SU-DHL-6 (cell line): ENCODE data around the gene ZMAT3.

ENCODE experiments used
- H2AFZ ChIP-seq: fragments of 200-600 bp; sonication (generic); 2 replicates; pipeline ENCODE4 v1.6.1; 2014; ENCODE audit warnings: low read depth, mild to moderate bottlenecking, moderate library complexity, mixed read lengths, antibody characterized with exemption, low read length; ENCODE audit not compliant: severe bottlenecking
- H3F3A ChIP-seq: fragments of 200-600 bp; shearing (Covaris generic); 2 replicates; pipeline ENCODE4 v1.6.0; 2016; ENCODE audit warnings: antibody characterized with exemption, mild to moderate bottlenecking; ENCODE audit not compliant: insufficient read depth
- H3K27ac ChIP-seq: fragments of 200-600 bp; sonication (generic); 2 replicates; pipeline ENCODE4 v1.5.1; 2016; ENCODE audit warnings: low read depth, mild to moderate bottlenecking, low read length, moderate library complexity, mixed read lengths
- H3K27me3 ChIP-seq: fragments of 200-600 bp; sonication (generic), shearing (Covaris generic); 2 replicates; pipeline ENCODE4 v1.6.0; 2014; ENCODE audit warnings: mild to moderate bottlenecking, low read length
- H3K36me3 ChIP-seq: fragments of 200-600 bp; sonication (generic); 2 replicates; pipeline ENCODE4 v1.6.1; 2014; ENCODE audit warnings: mild to moderate bottlenecking, low read length, mixed read lengths
- H3K4me2 ChIP-seq: fragments of 300-600, 200-600 bp; shearing (Covaris generic), sonication (generic); 2 replicates; pipeline ENCODE4 v1.6.0; 2014; ENCODE audit warnings: low read length, low read depth, mild to moderate bottlenecking; ENCODE audit not compliant: poor library complexity, severe bottlenecking
- H3K4me3 ChIP-seq: fragments of 200-600 bp; sonication (generic); 2 replicates; pipeline ENCODE4 v1.5.1; 2014; ENCODE audit warnings: antibody characterized with exemption, low read length, mild to moderate bottlenecking, mixed read lengths; ENCODE audit not compliant: insufficient read depth, poor library complexity, severe bottlenecking
- H3K79me2 ChIP-seq: fragments of 200-600 bp; sonication (generic); 2 replicates; pipeline ENCODE4 v1.6.1; 2014; ENCODE audit warnings: mild to moderate bottlenecking, low read length, moderate library complexity; ENCODE audit not compliant: insufficient read depth
- H3K9ac ChIP-seq: fragments of 200-600 bp; sonication (generic); 2 replicates; pipeline ENCODE4 v1.7.0; 2014; ENCODE audit warnings: mild to moderate bottlenecking, low read length
- H3K9me2 ChIP-seq: fragments of 200-600 bp; sonication (generic); replicated peaks from 2 replicates; pipeline ENCODE4 v1.6.1; 2014; ENCODE audit warnings: low read length; ENCODE audit not compliant: insufficient read depth
- H3K9me3 ChIP-seq: fragments of 200-600 bp; sonication (generic); 2 replicates; pipeline ENCODE4 v1.6.1; 2014; ENCODE audit warnings: low read length, mixed read lengths; ENCODE audit not compliant: insufficient read depth
- H4K20me1 ChIP-seq: fragments of 200-600 bp; sonication (generic); 2 replicates; pipeline ENCODE4 v1.6.1; 2014; ENCODE audit warnings: low read depth, mild to moderate bottlenecking, antibody characterized with exemption, low read length, moderate library complexity, mixed read lengths
- EZH2phosphoT487 ChIP-seq: fragments of 200-600 bp; sonication (generic), shearing (Covaris generic); conservative IDR thresholded peaks from 2 replicates; pipeline ENCODE4 v1.6.1; 2018; ENCODE audit warnings: mild to moderate bottlenecking, antibody characterized with exemption, low read length, moderate library complexity, mixed read lengths
- TF ChIP-seq, protein P1 (sequence below): fragments of 200-600 bp; sonication (generic); IDR thresholded peaks from one replicate; pipeline ENCODE4 v1.5.1; 2017; ENCODE audit warnings: antibody characterized with exemption, mild to moderate bottlenecking, low read length, moderate library complexity; ENCODE audit not compliant: insufficient read depth, poor library complexity, severe bottlenecking

ZMAT3 gene

DNA sequence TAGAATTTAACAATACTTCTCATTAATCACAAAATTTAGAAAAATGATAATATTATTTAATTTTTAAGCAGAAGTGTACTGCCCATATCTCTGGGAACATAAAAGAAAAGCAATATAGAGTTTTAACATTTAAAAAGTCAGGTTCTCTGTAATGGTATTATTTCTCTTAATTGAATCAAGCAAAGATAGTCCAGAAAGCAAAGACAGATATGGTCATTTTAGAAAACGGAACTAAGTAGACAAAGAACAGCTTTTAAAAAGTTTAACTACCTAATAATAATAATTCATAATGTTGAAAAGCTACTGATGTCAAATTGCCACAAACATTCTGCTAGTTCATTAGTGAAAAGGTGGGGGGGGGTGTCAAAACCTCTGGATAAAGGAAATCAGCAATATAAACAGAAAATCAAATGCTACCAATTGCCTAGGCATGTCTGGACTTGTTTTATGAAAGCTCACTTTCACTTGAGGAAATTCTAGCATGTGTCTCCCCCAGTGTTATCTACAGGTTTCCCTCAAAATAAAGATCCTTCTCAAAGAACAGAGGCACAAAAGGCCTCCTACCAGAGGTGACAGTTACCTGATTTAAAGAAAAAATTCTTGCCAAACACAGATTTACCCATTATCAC lies 1.7 kb downstream of the ZMAT3 start:
- Histone ChIP-seq H3K27me3 (no peaks in the 10 kb centered on the region), H3K9ac (peak overlapping the region; percentile 77), H3K27ac (peak overlapping the region; percentile 52), H2AFZ (no peak overlapping the region), H4K20me1 (no peaks in the 10 kb centered on the region), H3K36me3 (no peaks in the 10 kb centered on the region), H3K9me3 (no peaks in the 10 kb centered on the region), H3K4me2 (peak overlapping the region; percentile 88), H3K9me2 (no peaks in the 10 kb centered on the region), H3F3A (0 out of 2 replicates have a peak, but pooled peaks cover 12% of the 10 kb centered on the region), H3K79me2 (peaks cover 9% of the 10 kb centered on the region), H3K4me3 (peak overlapping the region; percentile 86)
- TF ChIP-seq, protein P1, sequence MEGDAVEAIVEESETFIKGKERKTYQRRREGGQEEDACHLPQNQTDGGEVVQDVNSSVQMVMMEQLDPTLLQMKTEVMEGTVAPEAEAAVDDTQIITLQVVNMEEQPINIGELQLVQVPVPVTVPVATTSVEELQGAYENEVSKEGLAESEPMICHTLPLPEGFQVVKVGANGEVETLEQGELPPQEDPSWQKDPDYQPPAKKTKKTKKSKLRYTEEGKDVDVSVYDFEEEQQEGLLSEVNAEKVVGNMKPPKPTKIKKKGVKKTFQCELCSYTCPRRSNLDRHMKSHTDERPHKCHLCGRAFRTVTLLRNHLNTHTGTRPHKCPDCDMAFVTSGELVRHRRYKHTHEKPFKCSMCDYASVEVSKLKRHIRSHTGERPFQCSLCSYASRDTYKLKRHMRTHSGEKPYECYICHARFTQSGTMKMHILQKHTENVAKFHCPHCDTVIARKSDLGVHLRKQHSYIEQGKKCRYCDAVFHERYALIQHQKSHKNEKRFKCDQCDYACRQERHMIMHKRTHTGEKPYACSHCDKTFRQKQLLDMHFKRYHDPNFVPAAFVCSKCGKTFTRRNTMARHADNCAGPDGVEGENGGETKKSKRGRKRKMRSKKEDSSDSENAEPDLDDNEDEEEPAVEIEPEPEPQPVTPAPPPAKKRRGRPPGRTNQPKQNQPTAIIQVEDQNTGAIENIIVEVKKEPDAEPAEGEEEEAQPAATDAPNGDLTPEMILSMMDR = no peak
- TF ChIP-seq EZH2phosphoT487 = no peak

DNA sequence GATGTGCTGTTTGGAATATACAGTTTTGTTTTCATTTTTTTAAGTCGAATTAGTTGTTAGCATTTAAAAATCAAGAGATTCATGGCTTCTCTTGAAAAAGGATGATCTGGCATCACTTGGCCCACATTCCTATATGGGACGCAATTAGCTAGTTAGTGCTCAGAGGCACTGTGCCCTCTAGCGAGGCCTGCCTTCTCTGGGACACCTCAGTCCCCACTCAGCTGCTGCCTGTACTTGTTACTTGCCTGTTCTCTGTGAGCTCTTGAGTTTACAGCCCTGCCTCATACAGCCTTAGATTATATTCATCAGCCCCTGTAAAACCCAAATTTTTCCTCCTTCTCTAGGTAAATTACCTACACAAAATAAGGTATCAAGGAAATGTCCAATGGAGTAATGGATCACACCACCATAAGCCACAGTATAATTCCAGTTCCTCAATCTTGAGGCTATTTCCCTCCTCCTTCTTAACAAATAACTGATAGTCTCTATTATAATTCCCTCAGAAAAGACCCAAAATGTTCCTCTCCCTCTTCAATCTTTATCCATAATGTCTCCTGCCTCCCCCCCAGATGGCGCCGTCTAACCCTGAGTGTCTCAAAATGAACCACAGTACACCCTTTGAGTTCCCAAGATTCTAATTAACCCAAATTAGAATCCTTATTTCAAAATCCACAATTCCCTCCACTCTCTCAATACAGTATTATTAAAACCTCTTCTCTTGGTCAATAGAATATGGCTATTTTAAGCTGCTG lies 2.7 kb downstream of the ZMAT3 start:
- H4K20me1 ChIP-seq = no peaks in the 10 kb centered on the region
- peak overlapping the region; percentile 52 for H3K27ac ChIP-seq
- H3K36me3 ChIP-seq = no peaks in the 10 kb centered on the region
- no peaks in the 10 kb centered on the region for H3K9me3 ChIP-seq
- H3K79me2 ChIP-seq = peaks cover 9% of the 10 kb centered on the region
- H3K4me3 ChIP-seq = no peak overlapping the region
- H3K9me2 ChIP-seq = no peaks in the 10 kb centered on the region
- no peak for TF ChIP-seq EZH2phosphoT487
- TF ChIP-seq, protein P1 = peak; percentile 40
- H2AFZ ChIP-seq = no peak overlapping the region
- H3K27me3 ChIP-seq = no peaks in the 10 kb centered on the region
- H3K4me2 ChIP-seq = peak overlapping the region; percentile 88
- peak overlapping the region; percentile 77; the same call in 1 of the 2 replicates for H3K9ac ChIP-seq
- 0 out of 2 replicates have a peak, but pooled peaks cover 12% of the 10 kb centered on the region for H3F3A ChIP-seq

DNA sequence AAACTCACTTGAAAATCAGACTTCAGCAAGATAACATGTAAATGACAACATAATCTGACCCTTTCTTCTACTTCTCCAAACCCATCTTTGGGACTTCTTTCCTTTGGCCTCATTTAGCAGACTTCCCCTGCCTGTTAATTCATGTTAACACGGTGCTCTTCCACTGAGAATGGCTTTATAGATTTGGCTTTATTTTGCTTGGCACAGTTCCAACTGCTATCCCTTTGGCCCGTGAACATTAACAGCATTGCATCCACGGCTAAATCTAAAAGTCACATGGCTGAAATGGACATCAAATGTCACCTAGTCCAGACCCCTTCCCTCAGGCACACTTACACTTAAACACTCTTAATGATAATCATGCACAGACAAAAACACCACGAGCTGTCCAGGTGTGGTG lies 3.8 kb downstream of the ZMAT3 start:
- Histone ChIP-seq H3K27ac (no peak overlapping the region), H3K9me3 (no peaks in the 10 kb centered on the region), H4K20me1 (no peaks in the 10 kb centered on the region), H3K79me2 (peaks cover 9% of the 10 kb centered on the region), H3F3A (0 out of 2 replicates have a peak, but pooled peaks cover 12% of the 10 kb centered on the region), H3K36me3 (no peaks in the 10 kb centered on the region), H3K9me2 (no peaks in the 10 kb centered on the region), H3K27me3 (no peaks in the 10 kb centered on the region), H3K4me3 (no peak overlapping the region), H3K4me2 (no peak overlapping the region), H2AFZ (no peak overlapping the region), H3K9ac (no peak overlapping the region)
- TF ChIP-seq, protein P1 = no peak
- no peak for TF ChIP-seq EZH2phosphoT487
